ENCODE data around the gene ATXN7L3.

Gene ATXN7L3

GRCh38 chr17:44203731-44204440 is 4.2 kb upstream of the ATXN7L3 start:
- DNase-seq, result peak in 5 of 58 donors; percentile 6 to 41 (median 9)

- DNase-seq, result no peak
Measured at GRCh38 chr17:44202756-44203155, 3.1 kb upstream of the ATXN7L3 start.

GRCh38 chr17:44200478-44201155 is 933 bp upstream of the ATXN7L3 start:
- peak in 9 of 58 donors; percentile 32 to 66 (median 53) for DNase-seq

- DNase-seq, result peak in 26 of 58 donors; percentile 16 to 72 (median 46)
Measured at GRCh38 chr17:44198721-44199552, 747 bp downstream of the ATXN7L3 start.

GRCh38 chr17:44197980-44198720 is 1.5 kb downstream of the ATXN7L3 start:
- DNase-seq, result peak in 13 of 58 donors; percentile 12 to 48 (median 32)

- DNase-seq, result no peak
Measured at GRCh38 chr17:44197107-44197506, 2.6 kb downstream of the ATXN7L3 start.

GRCh38 chr17:44193326-44194084 is 6.2 kb downstream of the ATXN7L3 start:
- no peak for DNase-seq

GRCh38 chr17:44192750-44193149 is 6.9 kb downstream of the ATXN7L3 start:
- DNase-seq, result no peak

GRCh38 chr17:44191941-44192496 is 7.7 kb downstream of the ATXN7L3 start:
- no peak for DNase-seq

- peak in 1 of 58 donors; percentile 11 for DNase-seq
Measured at GRCh38 chr17:44191369-44191768, 8.3 kb downstream of the ATXN7L3 start.

- DNase-seq, result no peak
Measured at GRCh38 chr17:44190481-44190880, 9.2 kb downstream of the ATXN7L3 start.

GRCh38 chr17:44188576-44189403 is 10.9 kb downstream of the ATXN7L3 start:
- no peak for DNase-seq

- peak in 5 of 58 donors; percentile 44 to 90 (median 79) for DNase-seq
Measured at GRCh38 chr17:44187131-44187899, 12.4 kb downstream of the ATXN7L3 start.

- DNase-seq, result peak; percentile 83 to 100 (median 98)
Measured at GRCh38 chr17:44186307-44187130, 13.2 kb downstream of the ATXN7L3 start, which contains the start of gene TMUB2. TMUB2 (plus strand) TSS chr17:44186972; CDS start chr17:44187709, 737 bp downstream.

- no peak for DNase-seq
Measured at GRCh38 chr17:44184212-44184810, 15.4 kb downstream of the ATXN7L3 start.

- DNase-seq, result no peak
Measured at GRCh38 chr17:44183024-44183423, 16.7 kb downstream of the ATXN7L3 start.

- no peak for DNase-seq
Measured at GRCh38 chr17:44178133-44178532, 21.6 kb downstream of the ATXN7L3 start.
